Erythroblast (primary cell): ENCODE results near the gene AKAP13.

Source experiments
- GATA1 ChIP-seq: IDR thresholded peaks from 2 replicates; pipeline ENCODE4 v1.6.1; 2011; ENCODE audit warnings: low read depth, mild to moderate bottlenecking, control low read depth, low read length, moderate library complexity
- POLR2A ChIP-seq: IDR thresholded peaks from 2 replicates; pipeline ENCODE4 v1.6.1; 2011; ENCODE audit warnings: mild to moderate bottlenecking, low read length

GRCh38 chr15:85470563-85471271 is 90.3 kb downstream of the AKAP13 start:
- no peak for TF ChIP-seq POLR2A
- no peak for TF ChIP-seq GATA1
